Endothelial cell of coronary artery (primary cell): ENCODE results near the gene UMOD. TPM values are rescaled to one million over a fixed set of nuclear protein-coding genes. Genes with fewer than 3 reads are reported as not detected.

Source experiments
- total RNA-seq: library from RNA; depleted of rRNA; stranded (reverse); fragments of >200 nt; gene quantifications from 2 replicates; pipeline ENCODE4 v1.2.3, GENCODE V29; 2014

UMOD gene
- total RNA-seq: not detected in 2 replicates

DNA sequence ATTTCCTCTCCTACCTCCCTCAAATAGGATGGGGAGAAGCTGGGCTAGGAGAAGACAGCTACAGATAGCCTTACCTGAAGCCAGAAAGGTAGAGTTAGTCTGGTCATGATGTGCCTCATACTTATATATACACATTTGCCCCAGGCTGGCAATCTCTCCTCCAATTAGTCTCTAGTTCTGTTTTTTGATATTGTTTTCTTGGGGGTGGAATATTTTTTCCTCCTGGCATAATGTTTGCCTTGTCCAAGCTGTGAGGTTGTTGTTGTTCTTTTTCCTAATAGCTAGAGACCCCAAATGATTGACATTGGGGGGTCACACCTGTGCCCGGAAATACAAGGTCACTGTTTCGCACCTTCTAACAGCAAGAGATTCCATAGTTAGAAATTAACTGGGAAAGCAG, at the start of gene UMOD:
Gene UMOD (minus strand): TSS at position 101 of the 400 bp plus-strand sequence. CDS start 1,978 bp downstream, outside the sequence.

DNA sequence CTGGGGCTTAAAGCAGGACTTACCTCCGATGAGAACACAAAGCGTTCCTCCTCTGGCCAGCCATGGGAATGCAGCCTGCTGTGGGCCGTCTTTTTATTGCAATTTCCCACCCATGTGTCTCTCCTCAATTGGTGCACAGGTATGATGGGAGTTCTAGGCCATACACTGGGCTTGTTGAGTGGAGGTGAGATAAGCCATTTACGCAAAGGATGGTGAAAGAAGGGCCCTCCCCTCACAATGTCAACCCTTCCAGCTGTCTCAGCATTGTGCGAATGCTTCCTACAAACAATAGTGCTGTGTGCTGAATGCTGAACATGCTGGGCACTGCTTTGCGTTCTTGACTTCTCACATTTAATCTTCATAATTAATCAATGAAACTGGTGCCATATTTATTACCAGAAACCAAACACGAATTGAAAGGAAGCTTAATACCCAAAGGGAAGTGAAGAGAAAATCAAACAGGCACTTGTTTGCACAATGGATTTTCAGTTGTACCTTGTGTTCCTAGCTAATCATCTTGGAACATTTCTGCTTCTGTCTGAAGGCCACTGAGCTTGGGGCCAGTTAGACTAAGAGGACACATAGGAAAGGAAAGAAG, 25.0 kb downstream of the UMOD start, which contains the start of gene GP2:
Gene GP2 (minus strand): TSS at position 70 of the 598 bp plus-strand sequence. CDS start 1,082 bp downstream, outside the sequence.

Other genes with a start within 250 kb of the UMOD start
- not detected in 2 replicates for gene GP2, start 25.2 kb downstream of the UMOD start, total RNA-seq
- not detected in 2 replicates for gene PDILT, start 52.0 kb upstream of the UMOD start, total RNA-seq
- gene ACSM5, start 56.8 kb upstream of the UMOD start, total RNA-seq: not detected in 2 replicates
- not detected in 2 replicates for gene ACSM2A, start 98.8 kb upstream of the UMOD start, total RNA-seq
- under 0.01 TPM in 1 of 2 replicates, not detected in the other for gene ACSM2B, start 223.7 kb upstream of the UMOD start, total RNA-seq